Measurements from ENCODE around the gene ZSWIM8. TPM values are rescaled to one million over a fixed set of nuclear protein-coding genes. Genes with fewer than 3 reads are reported as not detected.

ZSWIM8 gene
- total and polyA plus RNA-seq, 2 of the 8 experiments (the other 6 are each of a cell fraction or from before 2014, with no cell fraction given), result 44.7 to 99.7 TPM

- Histone ChIP-seq H3K27ac (ENCODE audit: low read depth, low read length) (no peak overlapping the region), H3K23ac (ENCODE audit: insufficient read length) (no peak overlapping the region), H3K36me3 (ENCODE audit: control insufficient read depth in 2 of 4, insufficient read depth in 4 of 4, low read length in 3 of 4) (peaks cover 8 to 37% (median 22%) of the 10 kb centered on the region in 4 experiments), H3K4me1 (replicated peaks in 1 of 4; ENCODE audit: control insufficient read depth in 3 of 4, insufficient read depth in 4 of 4, low read length in 3 of 4) (no peaks in the 10 kb centered on the region), H3K4me3 (ENCODE audit: extremely low read depth in 1 of 4, insufficient read depth in 2 of 4, low read depth in 3 of 4, low read length in 4 of 4) (no peak overlapping the region), H3K14ac (ENCODE audit: insufficient read length) (no peak overlapping the region), H2BK15ac (ENCODE audit: low read length) (no peak overlapping the region), H4K8ac (ENCODE audit: extremely low read depth, insufficient read depth, low read length) (no peak overlapping the region; the same call in 1 of the 2 replicates), H2AK5ac (ENCODE audit: low read depth, low read length) (no peak overlapping the region), H2BK120ac (replicated peaks; ENCODE audit: low read depth, low read length) (no peak overlapping the region), H3K23me2 (ENCODE audit: low read depth, low read length) (0 out of 2 replicates have a peak, but pooled peaks cover 2% of the 10 kb centered on the region), H3K27me3 (replicated peaks in 1 of 4; ENCODE audit: control insufficient read depth in 3 of 4, extremely low read depth in 1 of 4, insufficient read depth in 3 of 4, low read length in 3 of 4) (no peaks in the 10 kb centered on the region), H3K18ac (ENCODE audit: extremely low read depth, low read length) (no peak overlapping the region), H4K20me1 (replicated peaks in 1 of 2; ENCODE audit: control insufficient read depth in 1 of 2, insufficient read depth in 2 of 2, low read length in 2 of 2) (peaks cover 0 to 10% of the 10 kb centered on the region in 2 experiments), H3K56ac (replicated peaks; ENCODE audit: insufficient read length, low read depth, low read length) (no peak overlapping the region), H2BK20ac (ENCODE audit: low read length) (no peak overlapping the region), H3K79me2 (ENCODE audit: control insufficient read depth in 1 of 2, insufficient read depth in 2 of 2, low read length in 2 of 2) (no peaks in the 10 kb centered on the region), H4K91ac (replicated peaks; ENCODE audit: insufficient read length, low read length) (no peak overlapping the region), H3K4ac (replicated peaks; ENCODE audit: insufficient read length, low read depth, low read length) (no peak overlapping the region), H2AFZ (ENCODE audit: low read length) (no peak overlapping the region), H3K79me1 (ENCODE audit: low read depth, low read length) (no peaks in the 10 kb centered on the region), H4K5ac (ENCODE audit: insufficient read length, low read depth, low read length) (no peak overlapping the region), H2BK5ac (ENCODE audit: low read depth, low read length) (no peak overlapping the region), H3K9me3 (ENCODE audit: insufficient read depth in 2 of 2, low read depth in 1 of 2, low read length in 1 of 2) (no peaks in the 10 kb centered on the region), H2BK12ac (ENCODE audit: low read depth, low read length) (no peak overlapping the region), H3K4me2 (ENCODE audit: insufficient read depth in 1 of 2, low read depth in 2 of 2, low read length in 2 of 2) (no peak overlapping the region), H3K9ac (replicated peaks in 1 of 4; ENCODE audit: extremely low read depth in 1 of 4, low read depth in 3 of 4, low read length in 3 of 4) (no peak overlapping the region)
- ChIA-PET POLR2A (ENCODE audit: partially characterized antibody) (interaction anchor here (1.0 to 12.1 kb wide), 4 partner anchors 9 to 26 kb away, joined by 3 to 137 read pairs (median 6); partner anchors contain the start of genes CHCHD1 and NDST2), CTCF (ENCODE audit: partially characterized antibody) (interaction anchor here (1.5 kb wide), 1 partner anchor 12 kb away, joined by 4 read pairs; the partner anchor contains the start of gene ZSWIM8)
- DNase-seq (ENCODE audit: low read depth in 1 of 2, low spot score in 2 of 2) (no peak), FAIRE-seq (no peak)
- 96% methylated on average over 18 of the region's 19 CpGs; no CpG with 5 or more reads in 1 of the 2 experiments for WGBS, 2 experiments (ENCODE audit: extremely low coverage in 1 of 2, insufficient coverage in 1 of 2, insufficient read length in 1 of 2, insufficient replicate concordance in 2 of 2, low coverage in 1 of 2, low lambda C conversion rate in 2 of 2, missing lambda C conversion rate in 1 of 2)
- no peak for TF ChIP-seq SP1 (IDR thresholded peaks at IDR 0.05; ENCODE audit: low read depth, low read length)
- no peak for TF ChIP-seq BACH1 (IDR thresholded peaks at IDR 0.05; ENCODE audit: low read length)
- no peak for TF ChIP-seq KDM5A (IDR thresholded peaks at IDR 0.05; ENCODE audit: low read length)
- no peak for TF ChIP-seq ATF3 (IDR thresholded peaks at IDR 0.05; ENCODE audit: insufficient read depth, low read depth, low read length)
- TF ChIP-seq USF2 (IDR thresholded peaks at IDR 0.05; ENCODE audit: low read length), result no peak
- no peak for TF ChIP-seq CTCF (IDR thresholded peaks at IDR 0.05; ENCODE audit: control extremely low read depth in 1 of 3, insufficient read depth in 1 of 3, low read depth in 1 of 3, low read length in 3 of 3)
- no peak for TF ChIP-seq BCL11A (IDR thresholded peaks at IDR 0.05; ENCODE audit: low read depth in 2 of 2, low read length in 2 of 2)
Observed at GRCh38 chr10:73797324-73798025, 12.1 kb downstream of the ZSWIM8 start.
